HuH-7 (cell line): ENCODE measurements around the gene TRERF1.

Experiments
- DNase-seq: peaks from one replicate; pipeline ENCODE4 v3.0.0; 2011; ENCODE audit warnings: low spot score

The TRERF1 gene

DNA sequence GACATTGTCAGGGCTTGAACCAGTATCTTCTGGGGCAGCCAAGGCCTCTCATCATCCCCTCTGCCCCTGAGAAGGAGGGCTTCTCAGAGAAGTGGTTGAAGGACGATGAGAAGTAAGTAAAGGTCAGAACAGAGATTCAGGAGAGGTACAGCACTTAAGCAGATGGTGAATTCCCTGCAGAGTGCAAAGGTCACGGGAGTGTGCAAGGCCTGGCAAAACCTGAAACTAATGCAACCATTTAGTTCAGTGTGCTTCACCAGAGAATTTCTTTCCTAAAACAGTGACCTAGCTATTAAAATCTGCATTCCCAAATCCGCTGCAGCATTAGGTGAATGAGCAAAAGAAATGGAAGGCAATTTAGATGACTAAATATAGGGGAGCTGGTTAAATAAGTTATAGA is 58.4 kb downstream of the TRERF1 start:
- no peak for DNase-seq

DNA sequence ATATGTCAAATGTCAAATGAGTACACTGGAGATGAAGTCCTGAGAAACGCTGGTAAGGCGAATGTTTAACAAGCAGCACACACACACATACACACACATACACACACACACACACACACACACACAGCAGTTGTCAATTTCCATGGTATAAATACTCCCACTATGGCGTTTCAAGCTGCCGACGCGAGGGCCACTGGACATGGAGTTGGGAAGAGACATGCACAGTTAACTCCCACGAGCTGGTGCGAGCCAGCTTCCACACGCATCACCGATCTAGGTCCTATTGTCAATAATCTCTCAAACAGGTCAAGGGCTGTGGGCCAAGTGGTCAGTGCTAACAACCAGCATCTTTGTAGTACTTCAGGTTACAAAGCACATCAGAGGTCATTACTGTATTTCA is 58.9 kb downstream of the TRERF1 start:
- DNase-seq: no peak

DNA sequence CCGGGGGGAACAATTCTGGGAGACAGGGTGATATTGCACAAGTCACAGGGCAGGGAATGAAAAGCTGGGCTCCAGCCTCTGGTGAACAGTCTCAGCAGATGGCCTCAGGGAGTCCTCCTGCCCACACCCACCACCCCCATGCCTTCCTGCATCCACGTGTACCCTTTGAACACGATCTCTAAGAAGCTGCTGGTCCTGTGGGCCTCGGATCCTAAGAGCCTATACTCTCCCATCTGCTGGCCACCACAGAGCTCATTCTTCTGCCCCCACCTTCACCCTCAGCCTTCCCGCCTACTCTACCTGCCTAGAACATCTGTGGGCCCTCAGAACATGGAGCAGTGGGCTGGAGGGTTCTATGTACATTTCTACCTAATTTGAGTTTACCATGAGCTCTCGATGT is 60.3 kb downstream of the TRERF1 start:
- no peak for DNase-seq

DNA sequence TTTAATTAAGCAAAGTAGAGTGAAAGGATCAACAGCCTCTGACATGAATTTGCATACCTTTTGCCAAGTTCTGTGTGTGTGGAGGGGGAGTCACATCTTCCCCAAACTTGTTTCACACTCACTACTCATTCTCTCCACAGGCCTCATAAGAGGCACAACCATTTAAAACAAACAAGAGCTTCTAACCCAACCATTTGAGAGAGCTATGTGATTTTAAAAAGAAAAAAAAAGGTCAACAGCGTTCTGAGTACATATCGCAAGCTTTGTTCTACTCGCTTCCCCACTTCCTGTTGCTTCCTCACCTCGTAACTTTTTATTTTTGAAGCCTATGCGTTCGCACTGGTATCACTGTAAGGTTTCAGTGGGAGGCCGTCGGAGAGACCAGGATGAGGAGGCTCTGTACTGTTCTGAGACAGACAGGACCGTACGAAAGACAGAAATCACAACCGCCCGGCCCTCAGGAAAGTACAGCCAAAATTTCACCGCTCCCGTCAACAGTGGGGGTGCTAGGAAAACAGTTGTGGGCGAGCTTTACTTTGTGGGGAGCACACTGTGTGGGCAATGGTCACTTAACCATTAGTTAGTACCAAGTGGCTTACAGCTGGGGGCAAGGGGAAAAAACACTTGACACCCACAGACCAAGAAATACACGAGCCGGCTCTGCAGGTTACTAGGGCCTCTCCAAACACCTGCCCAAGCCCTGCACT is 61.3 kb downstream of the TRERF1 start:
- DNase-seq: no peak

DNA sequence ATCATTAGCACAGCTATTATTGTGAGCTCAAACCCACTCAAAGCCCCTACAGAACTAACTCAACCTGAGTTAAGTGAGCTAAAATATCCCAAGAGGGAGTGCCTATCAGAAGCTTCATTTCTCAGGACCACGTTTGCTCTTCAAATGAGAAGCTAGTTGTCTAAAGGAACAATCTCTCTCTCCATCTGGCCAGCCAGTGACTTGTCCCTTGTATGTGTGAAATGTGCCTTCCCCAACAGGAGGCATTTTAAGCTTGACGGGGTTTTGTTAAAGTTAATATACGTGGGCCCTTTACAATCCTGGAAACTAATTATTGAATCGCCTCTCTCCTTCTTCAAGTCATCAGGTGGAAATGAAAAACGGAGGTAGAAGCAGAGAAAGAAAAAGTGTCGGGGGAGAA is 62.0 kb downstream of the TRERF1 start:
- no peak for DNase-seq

DNA sequence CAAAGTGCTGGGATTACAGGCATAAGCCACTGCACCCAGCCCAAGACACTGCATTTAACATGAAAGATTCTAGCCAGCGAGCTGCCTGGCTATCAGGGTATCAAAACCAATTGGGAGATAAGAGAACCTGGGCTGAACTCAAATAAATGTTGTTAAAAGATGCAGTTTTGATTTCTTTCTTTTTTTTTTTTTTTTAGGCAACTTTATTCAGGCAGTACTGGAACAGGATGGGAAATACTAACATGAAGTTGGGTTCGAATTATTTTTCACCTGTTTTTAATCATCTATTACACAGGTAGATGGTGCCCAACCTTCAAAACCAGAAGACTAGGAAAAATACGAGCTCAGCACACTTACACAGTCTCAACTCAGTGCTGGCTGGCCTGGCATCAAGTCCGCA is 63.7 kb downstream of the TRERF1 start:
- DNase-seq: no peak

DNA sequence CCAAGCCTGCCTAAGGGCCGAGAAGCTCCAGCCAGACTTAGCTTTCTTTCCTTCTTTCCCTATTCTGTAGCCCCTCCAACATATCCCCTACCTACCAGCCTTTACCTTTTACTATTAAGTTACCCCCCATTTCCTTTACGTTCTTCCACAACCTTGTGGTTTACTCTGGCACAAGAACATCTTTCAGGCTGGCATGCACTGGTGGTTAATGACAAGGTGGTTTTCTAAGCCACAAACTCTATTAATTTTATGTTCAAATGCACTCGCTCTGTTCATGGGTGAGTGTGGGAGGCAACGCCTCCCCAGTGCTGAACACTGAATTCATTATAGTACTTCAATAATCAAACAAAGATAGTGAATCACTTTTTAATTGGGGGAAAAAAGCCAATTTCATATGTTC is 64.4 kb downstream of the TRERF1 start:
- DNase-seq: no peak

DNA sequence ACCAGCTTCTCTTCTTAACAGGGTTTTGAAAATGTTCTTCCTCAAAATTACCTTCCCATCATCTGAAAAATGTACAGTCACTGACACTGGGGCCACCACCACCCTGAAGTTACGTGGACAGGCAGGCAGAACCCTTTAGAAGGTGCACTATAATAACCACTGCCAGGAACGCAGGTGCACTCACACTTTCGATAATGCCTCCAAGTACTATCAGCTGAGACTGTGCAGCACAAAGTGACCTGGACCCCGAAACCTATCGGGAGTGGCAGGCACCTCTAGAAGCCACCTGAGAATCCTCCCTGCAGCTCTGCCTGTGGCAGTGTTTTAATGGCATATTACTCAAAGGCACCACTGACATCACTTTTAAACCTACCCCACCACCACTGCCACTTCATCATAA is 66.4 kb downstream of the TRERF1 start:
- no peak for DNase-seq

DNA sequence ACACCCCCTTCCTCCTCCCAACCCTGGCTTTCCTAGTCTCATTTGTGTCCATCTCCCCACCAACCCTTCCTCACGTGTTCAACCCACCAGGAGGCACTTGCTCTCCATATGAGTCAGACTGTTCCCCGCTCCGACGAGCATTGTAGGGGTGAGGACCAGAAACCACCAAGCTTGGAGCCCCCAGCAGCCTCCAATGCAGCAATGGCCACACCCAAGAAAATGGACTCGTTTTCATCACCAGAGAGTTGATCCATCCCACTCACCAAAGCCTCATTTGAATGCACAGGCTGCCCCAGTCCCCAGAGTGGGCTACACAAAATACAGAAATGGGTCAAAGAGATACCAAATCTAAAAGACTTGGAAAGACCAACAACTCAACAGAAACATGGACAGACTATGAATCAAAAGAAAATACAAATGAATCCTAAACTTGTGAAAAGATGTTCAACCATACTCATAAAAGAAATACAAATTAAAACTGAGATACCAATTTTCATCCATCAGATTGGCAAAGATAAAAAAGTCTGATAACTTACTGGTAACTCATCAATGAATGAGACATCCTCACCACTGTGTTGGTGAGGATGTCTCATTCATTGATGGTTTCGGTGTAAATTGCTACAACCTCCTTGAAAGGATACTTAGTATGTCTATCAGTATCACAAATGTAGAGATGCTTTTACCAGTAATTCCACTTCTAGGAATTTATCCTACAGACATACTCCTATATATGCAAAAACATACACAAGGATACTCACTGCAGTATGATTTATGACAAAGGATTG is 68.1 kb downstream of the TRERF1 start:
- DNase-seq: no peak

DNA sequence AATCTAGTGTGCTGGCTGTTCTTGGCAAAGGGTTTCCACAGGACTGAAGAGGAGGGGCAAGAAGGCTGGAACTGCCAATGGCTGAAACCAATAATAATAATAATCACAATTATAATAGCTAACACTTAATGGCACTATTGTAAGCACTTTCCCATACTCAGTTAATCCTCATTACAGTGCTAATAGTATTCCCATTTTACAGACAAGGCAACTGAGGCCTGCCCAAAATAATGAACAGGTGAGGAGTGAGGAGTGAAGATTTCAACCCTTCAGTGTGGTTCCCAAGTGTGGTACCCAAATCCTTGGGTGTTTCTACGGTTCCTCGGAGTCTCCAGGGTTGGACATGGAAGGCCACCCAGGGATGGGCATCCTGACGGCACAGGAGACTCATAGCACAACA is 69.9 kb downstream of the TRERF1 start:
- no peak for DNase-seq

DNA sequence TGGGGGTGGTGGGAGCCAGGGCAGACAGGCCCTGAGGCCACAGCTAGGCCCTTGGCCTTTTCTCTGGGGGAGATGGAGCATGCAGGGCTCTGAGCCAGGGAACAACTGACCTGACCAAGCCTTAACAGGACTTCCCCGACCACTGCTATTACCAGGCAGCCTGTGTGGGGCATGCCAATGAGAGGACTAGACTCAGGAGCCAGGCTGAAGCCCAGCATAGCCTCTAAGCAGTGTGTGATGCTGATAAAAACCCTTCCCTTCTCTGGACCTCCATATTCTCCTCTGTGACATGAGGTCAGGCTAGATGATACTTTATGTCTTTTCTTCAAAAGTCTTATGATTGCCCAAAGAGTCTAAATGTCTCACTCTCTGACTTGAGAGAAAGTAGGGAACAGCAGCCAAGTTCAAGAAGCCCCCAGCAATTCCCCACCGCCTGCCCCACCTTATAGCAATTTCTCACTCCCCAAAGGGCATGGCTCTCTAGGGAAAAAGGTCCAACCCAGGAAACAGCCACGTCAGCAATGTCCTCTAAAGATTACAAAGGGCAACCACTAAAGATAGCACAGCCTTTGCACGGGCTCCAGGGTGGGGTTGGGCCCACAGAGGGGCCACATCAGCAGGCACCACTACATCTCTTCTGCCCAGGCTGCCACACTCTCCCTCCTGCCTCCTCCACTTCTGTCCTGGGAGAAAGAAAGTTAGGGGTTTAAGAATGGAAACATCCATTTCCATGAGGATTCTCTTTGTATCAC is 71.3 kb downstream of the TRERF1 start:
- DNase-seq: no peak

DNA sequence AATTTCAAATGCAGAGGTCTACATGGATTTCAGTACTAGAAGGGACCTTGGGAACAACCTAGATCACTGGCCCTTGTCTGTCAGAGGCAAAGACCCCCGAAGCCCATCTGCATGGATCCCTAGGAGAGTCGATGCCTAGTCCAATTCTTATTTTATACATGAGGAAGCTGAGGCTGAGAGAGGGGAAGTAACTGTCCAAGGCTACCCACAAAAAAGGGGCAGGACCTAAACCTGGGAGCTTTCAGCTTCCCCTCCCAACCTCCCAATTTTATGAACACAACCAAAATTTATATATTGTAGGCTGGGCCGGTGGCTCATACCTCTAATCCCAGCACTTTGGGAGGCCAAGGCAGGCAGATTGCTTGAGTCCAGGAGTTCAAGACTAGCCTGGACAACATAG is 73.2 kb downstream of the TRERF1 start:
- DNase-seq: no peak

DNA sequence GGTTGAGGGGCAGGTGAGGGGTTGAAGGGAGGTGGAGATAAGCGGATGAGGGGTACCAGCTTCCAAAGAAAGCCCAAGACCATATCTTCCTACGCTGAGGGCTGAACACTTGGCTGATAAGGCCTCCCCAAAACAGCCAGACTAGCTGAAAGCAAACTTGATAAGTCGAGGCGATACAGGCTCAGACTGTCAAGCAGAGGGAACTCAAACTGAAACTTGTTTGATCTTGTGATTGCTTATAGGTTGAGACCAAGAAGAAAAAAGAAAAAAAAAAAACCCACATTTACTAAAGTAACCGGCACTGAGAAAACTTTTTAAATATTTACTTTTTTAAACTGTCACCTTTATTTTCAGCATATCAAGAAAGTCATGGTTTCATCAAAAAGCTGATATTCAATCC is 73.6 kb downstream of the TRERF1 start:
- no peak for DNase-seq

DNA sequence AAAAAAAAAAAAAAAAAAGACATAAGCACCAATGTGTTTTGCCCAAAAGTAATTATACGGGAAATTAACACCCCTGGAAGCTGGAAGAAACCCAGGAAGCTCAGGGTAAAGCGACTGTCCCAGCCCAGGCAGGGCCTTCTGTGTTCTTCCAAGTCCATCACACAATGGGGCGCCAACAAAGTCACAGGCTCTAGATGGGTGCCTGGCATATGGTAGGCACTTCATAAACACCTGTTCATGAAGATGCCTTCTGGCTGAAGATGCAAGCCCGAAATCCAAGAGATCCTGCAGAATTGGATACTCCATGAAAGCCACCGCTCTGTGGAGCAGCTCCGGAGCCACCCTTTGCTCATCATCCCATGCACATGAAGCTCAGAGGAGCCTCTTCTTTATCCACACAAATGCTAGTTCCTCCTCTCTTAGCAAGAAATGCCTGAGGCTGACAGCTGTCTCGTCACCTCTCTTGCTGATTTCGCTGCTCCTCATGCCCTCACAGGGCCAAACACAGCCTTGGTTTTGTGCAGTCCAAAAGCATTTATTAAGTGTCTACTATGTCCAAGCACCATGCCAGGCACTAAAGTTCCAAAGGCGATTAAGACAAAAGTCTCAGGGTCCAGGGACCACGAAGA is 76.6 kb downstream of the TRERF1 start:
- no peak for DNase-seq

DNA sequence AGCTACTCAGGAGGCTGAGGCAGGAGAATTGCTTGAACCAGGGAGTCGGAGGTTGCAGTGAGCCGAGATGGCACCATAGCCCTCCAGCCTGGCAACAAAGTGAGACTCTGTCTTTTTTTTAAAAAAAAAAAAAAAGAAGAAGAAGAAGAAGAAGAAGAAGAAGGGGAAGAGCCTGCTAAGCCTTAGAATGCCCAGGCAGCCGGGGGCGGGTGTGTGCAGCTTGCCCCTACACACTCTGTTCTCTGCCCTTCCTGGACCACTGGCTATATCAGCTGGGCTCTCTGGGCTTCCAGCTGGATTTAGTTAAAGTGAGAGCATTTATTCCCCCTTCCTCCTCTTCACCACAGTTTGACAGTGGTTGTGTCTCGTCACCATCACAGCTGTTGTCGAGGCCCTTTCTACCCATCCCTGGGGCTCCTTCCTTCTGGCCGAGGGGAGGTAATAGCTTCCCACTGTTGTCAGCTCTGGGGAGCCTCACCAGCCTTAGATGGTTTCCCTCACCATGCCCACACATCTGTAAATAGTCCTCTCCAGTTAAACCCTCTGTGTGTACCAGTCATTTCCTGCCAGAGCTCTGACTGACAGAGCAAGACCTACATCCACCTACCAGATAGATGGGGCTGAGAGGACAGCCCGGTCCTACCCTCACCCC is 77.6 kb downstream of the TRERF1 start:
- no peak for DNase-seq

DNA sequence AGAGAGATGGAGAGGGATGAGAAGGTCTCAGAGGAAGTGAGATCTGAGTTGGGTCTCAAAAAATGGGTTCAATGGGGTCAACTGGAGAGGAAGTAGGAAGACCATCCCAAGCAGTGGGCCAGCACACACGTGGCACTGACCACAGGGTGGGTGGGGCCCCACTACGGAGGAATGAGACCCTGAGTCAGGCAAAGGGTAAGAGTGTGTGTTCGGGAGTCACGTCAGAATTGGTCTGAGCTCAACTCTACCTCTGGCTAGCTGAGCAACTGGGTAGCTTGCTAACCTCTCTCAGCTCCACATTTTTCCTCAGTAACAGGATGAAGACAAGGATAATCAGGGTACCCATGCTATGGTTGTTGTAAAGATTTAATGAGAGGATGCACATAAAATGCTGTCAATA is 79.0 kb downstream of the TRERF1 start:
- no peak for DNase-seq

DNA sequence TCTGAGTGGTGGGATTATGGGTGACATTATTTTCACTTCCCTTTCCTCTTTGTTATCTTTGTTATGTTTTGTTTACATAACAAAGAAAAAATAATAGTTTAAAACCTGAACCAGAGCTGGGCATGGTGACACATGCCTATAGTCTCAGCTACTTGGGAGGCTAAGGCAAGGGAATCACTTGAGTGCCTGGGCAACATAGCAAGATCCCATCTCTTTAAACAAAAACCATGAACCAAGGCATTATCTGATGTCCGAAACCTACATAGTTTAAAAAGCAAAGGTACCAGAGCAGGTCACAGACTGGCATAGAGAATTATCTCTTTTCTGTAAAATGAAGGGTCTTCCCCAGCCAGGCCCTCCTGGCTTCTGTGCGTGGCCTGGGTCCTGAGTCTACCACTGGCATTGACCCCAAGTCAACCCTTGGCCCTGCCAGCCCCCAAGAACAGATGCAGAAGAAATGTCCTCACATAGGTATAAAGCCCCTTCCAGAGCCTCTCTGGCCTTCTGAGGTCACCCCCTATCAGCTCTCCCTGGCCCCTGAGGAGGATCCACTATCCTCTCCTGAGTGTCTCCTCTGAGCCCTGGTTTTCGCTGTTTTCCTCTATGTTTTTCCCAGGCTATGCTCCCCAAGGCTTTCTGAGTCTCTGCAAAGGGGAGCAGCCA is 81.3 kb downstream of the TRERF1 start:
- DNase-seq: no peak

DNA sequence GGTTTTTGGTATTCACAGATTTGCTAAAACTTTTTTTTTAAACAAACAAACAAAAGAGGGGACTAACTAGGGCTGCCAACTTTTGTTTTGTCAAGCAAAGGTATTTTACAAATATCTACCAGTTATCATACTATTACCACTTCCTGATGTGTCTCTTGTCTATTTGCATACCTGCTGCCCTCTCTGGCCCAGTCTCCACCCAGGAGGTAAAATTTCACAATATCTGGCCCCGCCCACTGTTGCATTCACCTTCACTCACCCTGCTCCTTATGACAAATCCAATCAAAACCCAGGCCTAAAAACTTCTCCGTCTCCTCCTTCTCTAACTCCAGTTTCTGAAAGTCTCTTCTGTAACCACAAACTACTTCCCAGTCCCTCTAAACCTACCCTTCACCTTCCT is 82.2 kb downstream of the TRERF1 start:
- no peak for DNase-seq

DNA sequence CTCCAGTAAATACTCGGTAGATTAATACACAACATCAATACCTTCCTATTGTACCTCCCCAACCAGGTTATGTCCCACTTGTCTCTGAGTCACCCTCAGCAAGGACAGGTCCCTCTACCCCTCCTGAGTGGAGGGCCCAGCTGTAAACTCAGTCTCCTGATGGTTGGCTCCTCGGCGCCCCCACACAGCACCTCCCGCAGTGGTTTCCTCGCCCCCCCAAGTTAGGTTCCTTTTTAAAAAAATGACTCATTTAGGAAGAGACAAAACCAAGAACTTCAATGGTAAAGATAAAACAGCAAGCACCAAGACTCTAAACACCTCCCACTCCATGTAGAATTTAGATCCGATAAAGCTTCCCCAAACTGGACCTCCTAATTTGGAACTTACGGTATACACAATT is 83.5 kb downstream of the TRERF1 start:
- no peak for DNase-seq

DNA sequence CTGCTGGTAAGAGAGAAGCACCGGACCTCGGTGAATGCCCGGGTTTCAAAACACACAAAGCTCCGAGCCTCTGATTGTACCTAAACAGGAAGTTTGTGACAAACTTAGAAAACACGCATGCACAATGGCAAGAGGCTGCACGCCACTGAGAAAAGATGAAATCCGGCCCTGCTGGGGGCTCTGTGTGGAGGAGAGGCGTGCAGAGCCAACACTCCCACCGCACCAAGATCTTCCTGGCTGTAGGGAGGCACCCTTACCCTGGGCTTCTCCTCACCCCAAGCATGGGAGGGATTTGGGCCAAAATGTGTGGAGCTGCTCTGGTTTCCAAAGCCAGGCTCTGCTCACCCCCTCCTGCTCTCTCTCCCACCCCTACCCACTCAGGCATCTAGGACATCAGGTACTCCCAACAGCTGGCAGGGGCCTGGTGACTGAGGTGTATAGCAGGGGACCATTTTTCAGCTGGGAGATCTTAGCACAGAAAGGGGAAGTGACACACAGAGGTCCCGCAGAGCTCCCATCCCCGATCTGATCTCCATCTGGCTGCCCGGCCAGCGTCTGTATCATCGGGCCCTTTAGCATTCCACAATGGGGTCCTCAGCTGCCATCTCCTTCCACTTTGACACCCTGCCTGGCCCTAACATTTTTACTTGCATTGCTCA is 84.2 kb downstream of the TRERF1 start:
- DNase-seq: no peak

DNA sequence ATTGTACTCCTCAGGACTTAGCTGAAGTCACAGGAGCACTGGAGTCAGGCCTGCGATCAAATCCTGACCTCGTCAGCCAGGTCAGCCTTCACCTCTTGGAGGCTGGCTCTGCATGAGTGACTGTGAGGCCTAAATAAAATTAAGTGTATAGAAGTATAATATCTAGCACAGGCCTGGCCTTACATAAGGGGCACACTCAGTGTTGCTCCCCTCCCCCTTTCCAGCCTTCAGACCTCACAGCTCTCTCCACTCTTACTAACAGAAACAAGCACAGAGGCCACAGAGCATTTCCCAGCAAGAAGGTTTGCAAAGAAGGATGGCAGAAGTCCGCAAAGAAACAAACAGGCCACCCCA is 84.8 kb downstream of the TRERF1 start:
- DNase-seq: no peak
